Neural cell (in vitro differentiated cells): Measurements from ENCODE around the gene HOXD8.

Source experiments
- EP300 ChIP-seq: fragments of 450-650 bp; conservative IDR thresholded peaks from 2 replicates; pipeline ENCODE4 v1.6.1; 2014; ENCODE audit warnings: antibody characterized with exemption, mild to moderate bottlenecking, moderate library complexity; ENCODE audit not compliant: poor library complexity, severe bottlenecking
- EZH2 ChIP-seq: fragments of 200-600, 300-800 bp; shearing (Covaris generic), sonication (generic); IDR thresholded peaks from 2 replicates; pipeline ENCODE4 v1.6.1; 2014; ENCODE audit warnings: antibody characterized with exemption, low read length, borderline replicate concordance, mild to moderate bottlenecking; ENCODE audit not compliant: insufficient read depth, poor library complexity, severe bottlenecking
- RAD21 ChIP-seq: fragments of 450-650 bp; conservative IDR thresholded peaks from 2 replicates; pipeline ENCODE4 v1.6.1; 2014; ENCODE audit warnings: antibody characterized with exemption, mild to moderate bottlenecking, moderate library complexity
- TF ChIP-seq, protein P1 (sequence below): fragments of 450-650 bp; IDR thresholded peaks from 2 replicates; pipeline ENCODE4 v1.5.1; 2014; ENCODE audit warnings: antibody characterized with exemption, mild to moderate bottlenecking, moderate library complexity; ENCODE audit not compliant: poor library complexity, severe bottlenecking

DNA sequence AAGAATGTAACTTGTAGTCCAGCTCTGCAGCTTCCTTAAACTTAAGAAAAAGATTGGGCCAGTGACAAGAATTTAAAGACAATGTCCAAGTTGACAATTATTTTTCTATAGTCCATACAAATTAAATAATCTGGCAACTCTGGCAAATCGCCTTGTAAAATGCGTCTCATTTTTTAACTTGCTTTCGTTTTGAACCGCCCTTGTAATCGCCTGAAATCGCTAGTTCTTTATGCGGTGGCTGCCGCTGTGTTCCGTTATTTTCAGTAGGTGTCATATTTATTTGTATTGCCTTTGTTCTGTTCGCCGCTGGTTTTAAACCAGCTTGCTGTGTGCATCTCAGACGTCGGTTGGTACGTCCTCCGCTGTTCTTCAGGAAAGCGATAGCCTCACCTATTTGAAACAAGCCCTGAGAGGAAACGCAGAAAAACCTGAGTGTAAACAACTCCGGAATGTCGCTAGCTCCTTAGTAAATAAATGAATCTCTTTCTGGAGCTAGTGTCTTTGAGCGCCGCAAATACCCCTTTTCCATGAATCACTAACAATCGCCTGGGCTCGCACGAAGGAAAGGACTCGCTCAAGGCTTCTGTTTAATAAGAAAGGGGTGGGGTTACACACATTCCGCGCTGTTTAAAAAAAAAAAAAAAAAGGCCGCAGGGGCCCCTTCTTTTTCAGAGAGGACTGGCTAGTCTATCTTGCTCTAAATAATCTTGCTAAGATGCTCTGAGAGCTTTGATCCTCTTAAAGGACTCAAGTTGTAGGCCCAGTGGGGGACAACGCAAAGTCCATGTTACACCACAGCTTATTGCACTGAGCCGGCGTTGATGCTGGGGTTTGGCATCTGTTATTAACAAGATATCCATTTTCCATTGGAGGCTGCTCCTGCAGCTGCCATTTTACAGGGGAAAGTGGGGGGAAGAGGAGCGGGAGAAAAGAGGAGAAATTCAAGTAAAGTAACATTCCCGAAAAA lies 3.0 kb downstream of the HOXD8 start:
- TF ChIP-seq, protein P1, sequence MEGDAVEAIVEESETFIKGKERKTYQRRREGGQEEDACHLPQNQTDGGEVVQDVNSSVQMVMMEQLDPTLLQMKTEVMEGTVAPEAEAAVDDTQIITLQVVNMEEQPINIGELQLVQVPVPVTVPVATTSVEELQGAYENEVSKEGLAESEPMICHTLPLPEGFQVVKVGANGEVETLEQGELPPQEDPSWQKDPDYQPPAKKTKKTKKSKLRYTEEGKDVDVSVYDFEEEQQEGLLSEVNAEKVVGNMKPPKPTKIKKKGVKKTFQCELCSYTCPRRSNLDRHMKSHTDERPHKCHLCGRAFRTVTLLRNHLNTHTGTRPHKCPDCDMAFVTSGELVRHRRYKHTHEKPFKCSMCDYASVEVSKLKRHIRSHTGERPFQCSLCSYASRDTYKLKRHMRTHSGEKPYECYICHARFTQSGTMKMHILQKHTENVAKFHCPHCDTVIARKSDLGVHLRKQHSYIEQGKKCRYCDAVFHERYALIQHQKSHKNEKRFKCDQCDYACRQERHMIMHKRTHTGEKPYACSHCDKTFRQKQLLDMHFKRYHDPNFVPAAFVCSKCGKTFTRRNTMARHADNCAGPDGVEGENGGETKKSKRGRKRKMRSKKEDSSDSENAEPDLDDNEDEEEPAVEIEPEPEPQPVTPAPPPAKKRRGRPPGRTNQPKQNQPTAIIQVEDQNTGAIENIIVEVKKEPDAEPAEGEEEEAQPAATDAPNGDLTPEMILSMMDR: no peak
- no peak for TF ChIP-seq RAD21
- no peak for TF ChIP-seq EP300
- TF ChIP-seq EZH2: no peak
